Activated CD4-positive, alpha-beta T cell treated with anti-CD3 and anti-CD28 coated beads, Interleukin-2, amount 10 ng/mL, durations not matched to agents 24 days and 14 days (primary cell): ENCODE data around the gene SH3D19. TPM values are rescaled to one million over a fixed set of nuclear protein-coding genes. Genes with fewer than 3 reads are reported as not detected.
"Not testable (repeated sequence)": the region's sequence is repeated elsewhere in the genome, so short reads cannot be mapped to it uniquely, and the experiment has no call there.

Source experiments
- DNase-seq: peaks from one replicate; pipeline ENCODE4 v3.0.0; 2022
- H3K27ac Mint-ChIP-seq: one replicate; pipeline ENCODE4 v1.8.0; 2022; ENCODE audit warnings: mild to moderate bottlenecking, mixed read lengths
- H3K27me3 Mint-ChIP-seq: one replicate; pipeline ENCODE4 v1.8.0; 2022; ENCODE audit warnings: mixed read lengths
- H3K36me3 Mint-ChIP-seq: one replicate; pipeline ENCODE4 v1.8.0; 2022; ENCODE audit warnings: low read depth, mild to moderate bottlenecking, mixed read lengths
- H3K4me1 Mint-ChIP-seq: one replicate; pipeline ENCODE4 v1.8.0; 2021; ENCODE audit warnings: mixed read lengths
- H3K4me3 Mint-ChIP-seq: one replicate; pipeline ENCODE4 v1.8.0; 2022; ENCODE audit warnings: mild to moderate bottlenecking, moderate library complexity, mixed read lengths
- H3K9me3 Mint-ChIP-seq: one replicate; pipeline ENCODE4 v1.8.0; 2021; ENCODE audit warnings: mixed read lengths
- intact Hi-C: fragments of 100-400 bp; cut with micrococcal nuclease; formaldehyde crosslinking; loops from one replicate; pipeline ENCODE4 v1.15.1; 2023
- total RNA-seq: library from RNA; stranded (reverse); gene quantifications from 2 replicates; pipeline ENCODE4 v1.2.3, GENCODE V29; 2022

SH3D19 gene
- total RNA-seq, 1 donor from 2014 or later, result not detected

DNA sequence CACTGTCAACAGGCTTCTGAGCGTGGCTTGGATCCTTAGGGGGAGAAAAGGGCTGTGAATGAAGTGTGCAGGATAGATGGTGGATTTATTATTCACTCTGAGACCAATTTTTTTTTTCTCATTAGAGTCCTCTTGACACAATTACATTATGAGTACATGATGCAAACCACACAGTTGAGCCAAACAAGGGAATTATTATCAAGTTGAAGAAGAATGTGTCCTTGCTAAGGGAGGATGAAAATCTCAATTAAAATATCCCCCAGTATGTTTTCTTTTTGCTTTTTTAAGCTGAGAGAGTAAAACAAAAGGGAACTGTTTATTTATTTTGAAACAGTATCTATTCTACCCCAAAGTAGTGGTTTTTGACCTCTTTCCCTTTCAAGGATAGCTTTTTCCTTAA is 185.6 kb downstream of the SH3D19 start:
- DNase-seq, result no peak
- Mint-ChIP-seq H3K4me1 (no peaks in the 10 kb centered on the region), H3K27ac (no peak overlapping the region), H3K4me3 (no peak overlapping the region), H3K27me3 (no peaks in the 10 kb centered on the region), H3K9me3 (no peaks in the 10 kb centered on the region), H3K36me3 (no peaks in the 10 kb centered on the region)
- intact Hi-C loops, result no loop called here

DNA sequence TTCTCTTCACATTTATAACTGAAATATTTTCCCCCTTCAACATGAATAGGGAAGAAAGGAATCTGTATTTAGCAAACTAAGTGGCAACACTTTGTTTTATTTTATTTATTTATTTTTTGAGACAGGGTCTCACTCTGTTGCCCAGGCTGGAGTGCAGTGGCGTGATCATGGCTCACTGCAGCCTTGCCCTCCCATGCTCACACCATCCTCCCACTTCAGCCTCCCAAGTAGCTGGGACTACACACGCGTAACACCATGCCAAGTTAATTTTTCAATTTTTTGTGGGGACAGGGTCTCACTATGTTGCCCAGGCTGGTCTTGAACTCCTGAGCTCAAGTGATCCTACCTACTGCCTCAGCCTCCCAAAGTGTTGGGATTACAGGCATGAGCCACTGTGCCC is 189.4 kb downstream of the SH3D19 start:
- H3K4me1 Mint-ChIP-seq, H3K27me3 Mint-ChIP-seq, H3K9me3 Mint-ChIP-seq, DNase-seq, H3K27ac Mint-ChIP-seq, H3K36me3 Mint-ChIP-seq, H3K4me3 Mint-ChIP-seq, intact Hi-C loops: not testable (repeated sequence)

DNA sequence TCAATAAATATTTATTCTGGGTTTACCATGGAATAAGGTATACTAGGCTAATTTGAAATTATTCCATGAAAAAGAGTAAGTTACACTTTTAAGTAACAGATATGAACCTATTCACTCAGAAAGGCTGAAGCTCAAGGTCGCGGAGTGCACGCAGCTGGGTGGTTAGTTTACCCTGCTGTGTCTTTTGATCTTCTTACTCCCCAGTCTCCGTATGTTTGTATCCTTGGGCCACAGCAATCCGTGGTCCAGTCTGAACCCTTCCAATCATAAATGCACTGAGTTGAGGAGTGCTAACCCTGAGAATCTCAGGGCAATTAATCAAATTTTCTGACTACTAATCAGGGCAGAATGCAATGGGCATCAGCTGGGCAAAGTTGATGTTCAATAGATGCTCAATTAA is 192.1 kb downstream of the SH3D19 start:
- H3K27me3 Mint-ChIP-seq, result no peaks in the 10 kb centered on the region

DNA sequence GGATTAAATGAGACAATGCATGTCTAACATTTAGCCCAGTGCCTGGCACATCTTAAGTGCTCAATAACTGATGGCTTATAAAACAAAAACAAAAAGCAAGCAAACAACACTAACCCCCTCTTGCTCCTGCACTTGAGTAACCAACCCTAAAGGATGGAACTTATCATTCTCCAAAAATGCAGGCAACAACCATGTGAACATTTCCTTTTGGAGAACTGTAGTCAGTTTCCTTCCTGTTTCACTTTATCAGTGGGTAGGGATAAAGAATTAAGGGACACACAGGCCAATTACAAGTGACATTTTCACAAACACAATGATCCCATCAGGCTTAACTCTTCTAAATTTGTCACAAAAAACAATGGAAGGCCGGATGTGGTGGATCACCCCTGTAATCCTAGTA is 195.6 kb downstream of the SH3D19 start:
- Mint-ChIP-seq H3K36me3 (no peaks in the 10 kb centered on the region), H3K4me3 (no peak overlapping the region), H3K27me3 (no peaks in the 10 kb centered on the region), H3K9me3 (no peaks in the 10 kb centered on the region), H3K27ac (no peak overlapping the region), H3K4me1 (no peaks in the 10 kb centered on the region)
- DNase-seq, result no peak
- intact Hi-C loops, result no loop called here

More for the DNA sequence above, 192.1 kb downstream of the SH3D19 start:
- no peak for DNase-seq
- Mint-ChIP-seq H3K9me3 (no peaks in the 10 kb centered on the region), H3K4me1 (no peaks in the 10 kb centered on the region), H3K27ac (no peak overlapping the region), H3K4me3 (no peak overlapping the region), H3K36me3 (no peaks in the 10 kb centered on the region)
- intact Hi-C loops, result no loop called here

GRCh38 chr4:151117371-151117962 is 207.9 kb downstream of the SH3D19 start:
- H3K4me1 Mint-ChIP-seq, result peaks cover 5% of the 10 kb centered on the region
- H3K4me3 Mint-ChIP-seq, result no peak overlapping the region
- peak; percentile 87 for DNase-seq
- intact Hi-C loops, result loop anchor here (1.0 to 10.0 kb wide), 4 partner anchors 245 to 1657 kb away; partner anchors contain the start of genes ARFIP1, GATB and TIGD4
- no peak overlapping the region for H3K27ac Mint-ChIP-seq
- H3K27me3 Mint-ChIP-seq, result no peaks in the 10 kb centered on the region
- H3K36me3 Mint-ChIP-seq, result peaks cover 4% of the 10 kb centered on the region
- H3K9me3 Mint-ChIP-seq, result no peaks in the 10 kb centered on the region

GRCh38 chr4:151114986-151115385 is 210.4 kb downstream of the SH3D19 start:
- intact Hi-C loops, result loop anchor here (2.0 to 10.0 kb wide), 4 partner anchors 14 to 1660 kb away; partner anchors contain the start of genes ARFIP1, GATB and TIGD4
- no peak overlapping the region for H3K4me3 Mint-ChIP-seq
- no peaks in the 10 kb centered on the region for H3K9me3 Mint-ChIP-seq
- peaks cover 2% of the 10 kb centered on the region for H3K4me1 Mint-ChIP-seq
- no peak for DNase-seq
- H3K36me3 Mint-ChIP-seq, result peaks cover 6% of the 10 kb centered on the region
- H3K27me3 Mint-ChIP-seq, result no peaks in the 10 kb centered on the region
- no peak overlapping the region for H3K27ac Mint-ChIP-seq

GRCh38 chr4:151114338-151114737 is 211.1 kb downstream of the SH3D19 start:
- no peaks in the 10 kb centered on the region for H3K27me3 Mint-ChIP-seq
- no peak overlapping the region for H3K27ac Mint-ChIP-seq
- H3K36me3 Mint-ChIP-seq, result peaks cover 6% of the 10 kb centered on the region
- intact Hi-C loops, result loop anchor here (2.0 to 10.0 kb wide), 3 partner anchors 14 to 1660 kb away; partner anchors contain the start of genes ARFIP1 and TIGD4
- no peak for DNase-seq
- H3K9me3 Mint-ChIP-seq, result no peaks in the 10 kb centered on the region
- H3K4me3 Mint-ChIP-seq, result no peak overlapping the region
- H3K4me1 Mint-ChIP-seq, result peaks cover 2% of the 10 kb centered on the region

- no peak for DNase-seq
- Mint-ChIP-seq H3K27ac (no peak overlapping the region), H3K4me1 (peaks cover 5% of the 10 kb centered on the region), H3K27me3 (no peaks in the 10 kb centered on the region), H3K9me3 (no peaks in the 10 kb centered on the region), H3K36me3 (peaks cover 31% of the 10 kb centered on the region), H3K4me3 (no peak overlapping the region)
- intact Hi-C loops, result loop anchor here (10.0 kb wide), 2 partner anchors 495 to 1665 kb away; partner anchors contain the start of genes ARFIP1 and TIGD4
Measured at GRCh38 chr4:151110236-151110635, 215.2 kb downstream of the SH3D19 start.

DNA sequence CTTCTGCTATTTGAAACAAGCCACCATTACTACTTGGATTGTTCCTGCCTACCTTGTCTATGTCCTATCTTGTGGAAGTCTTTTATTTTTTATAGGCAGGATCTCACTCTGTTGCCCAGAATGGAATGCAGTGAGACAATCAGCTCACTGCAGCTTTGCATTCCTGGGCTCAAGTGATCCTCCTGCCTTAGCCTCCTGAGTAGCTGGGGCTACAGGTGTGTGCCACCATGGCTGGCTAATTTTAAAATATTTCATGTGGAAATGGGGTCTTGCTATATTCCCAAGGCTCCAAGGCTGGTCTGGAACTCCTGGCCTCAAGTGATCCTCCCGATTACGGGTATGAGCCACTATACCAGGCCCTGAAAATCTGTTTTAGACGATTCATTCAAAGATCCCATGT is 218.3 kb downstream of the SH3D19 start:
- no peak overlapping the region for H3K4me3 Mint-ChIP-seq
- no peaks in the 10 kb centered on the region for H3K27me3 Mint-ChIP-seq
- peaks cover 20% of the 10 kb centered on the region for H3K4me1 Mint-ChIP-seq
- H3K36me3 Mint-ChIP-seq, result peaks cover 49% of the 10 kb centered on the region
- H3K27ac Mint-ChIP-seq, result no peak overlapping the region
- DNase-seq, result no peak
- no peaks in the 10 kb centered on the region for H3K9me3 Mint-ChIP-seq
- intact Hi-C loops, result no loop called here

- intact Hi-C loops, result no loop called here
- H3K4me3 Mint-ChIP-seq, result no peak overlapping the region
- peaks cover 29% of the 10 kb centered on the region for H3K4me1 Mint-ChIP-seq
- no peaks in the 10 kb centered on the region for H3K27me3 Mint-ChIP-seq
- DNase-seq, result no peak
- H3K9me3 Mint-ChIP-seq, result no peaks in the 10 kb centered on the region
- peaks cover 63% of the 10 kb centered on the region for H3K36me3 Mint-ChIP-seq
- H3K27ac Mint-ChIP-seq, result no peak overlapping the region
Measured at GRCh38 chr4:151105454-151106032, 219.9 kb downstream of the SH3D19 start.

DNA sequence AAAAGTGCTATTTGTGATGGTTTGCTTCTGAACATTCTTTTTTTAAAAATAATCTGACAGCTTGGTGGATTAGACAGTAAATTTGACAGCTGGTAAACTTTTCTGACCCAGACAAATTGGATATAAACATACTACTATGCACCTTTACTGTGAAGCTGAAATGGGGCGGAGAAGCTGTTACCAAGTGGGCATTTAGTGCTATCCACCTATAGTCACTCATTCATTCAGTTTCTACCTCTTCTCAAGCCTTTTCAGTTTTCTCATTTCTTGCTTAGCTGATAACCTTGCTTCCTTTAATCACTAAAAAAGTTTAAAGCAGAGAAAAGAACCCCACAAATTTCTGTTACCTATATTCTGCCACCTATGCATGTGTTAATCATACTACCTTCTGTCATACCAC is 220.8 kb downstream of the SH3D19 start:
- Mint-ChIP-seq H3K27me3 (no peaks in the 10 kb centered on the region), H3K36me3 (peaks cover 72% of the 10 kb centered on the region), H3K4me3 (no peak overlapping the region), H3K27ac (peak overlapping the region; percentile 51), H3K9me3 (no peaks in the 10 kb centered on the region), H3K4me1 (peaks cover 29% of the 10 kb centered on the region)
- DNase-seq, result no peak
- intact Hi-C loops, result no loop called here

DNA sequence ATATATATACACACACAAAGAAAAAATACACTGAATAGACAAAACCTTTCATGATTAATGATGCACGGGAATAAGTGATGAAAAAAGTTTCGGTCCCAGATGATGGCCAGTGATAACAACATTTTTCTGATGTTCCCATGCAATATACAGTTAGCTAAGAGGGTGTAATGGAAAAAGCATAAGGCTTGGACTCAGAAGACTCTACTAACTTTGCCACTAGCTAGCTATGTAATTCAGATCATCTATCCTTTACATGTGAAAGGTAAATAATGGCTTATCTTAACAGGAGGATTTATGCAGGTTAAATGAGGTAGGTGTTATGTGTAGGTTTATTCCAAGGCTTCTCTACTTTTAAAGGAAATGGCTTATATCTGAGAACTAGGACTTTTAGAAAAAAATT is 221.6 kb downstream of the SH3D19 start:
- Mint-ChIP-seq H3K9me3 (peaks cover 4% of the 10 kb centered on the region), H3K27me3 (peaks cover 4% of the 10 kb centered on the region), H3K27ac (peak overlapping the region; percentile 41), H3K4me1 (peaks cover 37% of the 10 kb centered on the region), H3K36me3 (peaks cover 78% of the 10 kb centered on the region), H3K4me3 (no peak overlapping the region)
- intact Hi-C loops, result no loop called here
- no peak for DNase-seq

DNA sequence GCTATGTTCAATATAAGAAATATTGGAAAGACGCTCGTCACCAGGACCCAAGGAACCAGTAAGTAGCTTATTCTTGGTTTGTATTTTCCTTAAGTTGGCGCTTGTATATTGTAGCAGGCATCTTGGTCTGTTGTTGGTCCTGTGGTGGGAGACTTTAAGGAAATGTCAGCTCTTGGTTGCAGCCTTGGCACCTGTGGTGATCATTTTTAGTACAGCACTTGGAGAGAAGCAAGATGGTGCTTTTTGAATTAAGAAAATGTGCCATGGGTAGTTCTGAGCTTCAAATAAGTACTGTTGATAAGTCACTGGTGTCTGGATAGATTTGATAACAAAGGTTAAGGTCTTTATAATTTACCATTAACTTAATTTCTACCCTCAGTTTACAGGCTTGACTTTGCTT is 224.9 kb downstream of the SH3D19 start:
- Mint-ChIP-seq H3K9me3 (peaks cover 4% of the 10 kb centered on the region), H3K36me3 (peaks cover 54% of the 10 kb centered on the region), H3K4me1 (peaks cover 45% of the 10 kb centered on the region), H3K27ac (peak overlapping the region; percentile 98), H3K4me3 (peak overlapping the region; percentile 98), H3K27me3 (peaks cover 4% of the 10 kb centered on the region)
- no peak for DNase-seq
- intact Hi-C loops, result loop anchor here (2.0 kb wide), 1 partner anchor 14 kb away; no protein-coding TSS in a partner anchor

DNA sequence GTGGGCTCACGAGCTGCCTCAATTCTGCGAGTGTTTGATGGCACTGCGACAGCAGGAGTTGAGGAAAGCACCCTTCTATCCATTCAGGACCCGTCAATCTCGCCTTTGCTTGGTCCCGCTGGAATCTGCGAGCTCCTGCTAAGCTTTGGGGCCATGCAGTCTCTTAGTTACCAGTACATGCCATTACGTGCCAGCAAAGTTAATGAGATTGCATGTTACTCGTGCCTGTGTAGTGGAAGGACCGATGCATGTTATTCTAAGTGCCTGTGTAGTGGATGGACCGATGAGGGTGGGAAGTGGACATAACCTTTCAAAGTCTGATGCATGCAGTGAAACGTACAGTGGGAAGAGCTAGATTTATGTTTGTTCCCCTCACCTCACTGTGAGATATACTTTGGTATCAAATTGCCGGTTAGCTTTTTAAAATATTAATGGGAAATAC is 225.4 kb downstream of the SH3D19 start:
- Mint-ChIP-seq H3K27me3 (peaks cover 4% of the 10 kb centered on the region), H3K27ac (peak overlapping the region; percentile 98), H3K9me3 (peaks cover 4% of the 10 kb centered on the region), H3K36me3 (peaks cover 53% of the 10 kb centered on the region), H3K4me3 (peak overlapping the region; percentile 98), H3K4me1 (peaks cover 49% of the 10 kb centered on the region)
- intact Hi-C loops, result loop anchor here (1.0 to 5.0 kb wide), 7 partner anchors 15 to 1436 kb away; partner anchors contain the start of genes FBXW7, GATB and LRBA
- DNase-seq, result no peak
